Uterus (tissue), 4 donors: Measurements from ENCODE around the gene DEAF1. TPM values are rescaled to one million over a fixed set of nuclear protein-coding genes. Genes with fewer than 3 reads are reported as not detected.

Source experiments
- DNase-seq, 2 donors: peaks; one replicate each; pipeline ENCODE4 v3.0.0-alpha.2; 2019 to 2020
- H3K27ac ChIP-seq, 2 donors: fragments of 200-600 bp; sonication (generic); 1 replicate in 1 of 2; 2 replicates in 1 of 2; pipeline ENCODE4 v1.5.1; 2016 to 2018
- H3K27me3 ChIP-seq, 2 donors: fragments of 200-600 bp; sonication (generic); one replicate each; pipeline ENCODE4 v1.5.1; 2018 to 2019; ENCODE audit warnings: control low read depth in 1 of 2
- H3K36me3 ChIP-seq, 2 donors: fragments of 200-600 bp; sonication (generic); one replicate each; pipeline ENCODE4 v1.5.1; 2019; ENCODE audit warnings: control low read depth in 1 of 2
- H3K4me1 ChIP-seq, 2 donors: fragments of 200-600 bp; sonication (generic); one replicate each; pipeline ENCODE4 v1.5.1; 2018 to 2019; ENCODE audit warnings: control low read depth in 1 of 2
- H3K4me3 ChIP-seq, 2 donors: fragments of 200-600 bp; sonication (generic); 1 replicate in 1 of 2; 2 replicates in 1 of 2; pipeline ENCODE4 v1.5.1; 2018 to 2019; ENCODE audit warnings: mild to moderate bottlenecking in 1 of 2
- H3K9me3 ChIP-seq, 2 donors: fragments of 200-600 bp; sonication (generic); one replicate each; pipeline ENCODE4 v1.5.1; 2019; ENCODE audit warnings: control low read depth in 1 of 2
- CTCF ChIP-seq, 4 experiments: fragments of 200-600 bp in 2 of 4; fragments of 450-650 bp in 2 of 4; sonication (generic) in 2 of 4; IDR thresholded peaks; one replicate each; pipeline ENCODE4 v1.5.1; 2016 to 2019; ENCODE audit warnings: antibody characterized with exemption in 4 of 4, mild to moderate bottlenecking in 2 of 4, moderate library complexity in 1 of 4
- POLR2A ChIP-seq, 2 donors: fragments of 450-650 bp; IDR thresholded peaks; one replicate each; pipeline ENCODE4 v1.6.1; 2016; ENCODE audit warnings: antibody characterized with exemption in 2 of 2, mild to moderate bottlenecking in 1 of 2, moderate library complexity in 1 of 2
- intact Hi-C: fragments of 100-400 bp; cut with DNase I; formaldehyde crosslinking; loops from one replicate; pipeline ENCODE4 v1.15.1; 2023; ENCODE audit warnings: low total_unique reads
- total RNA-seq, 4 donors: library from RNA; depleted of rRNA in 3 of 4; stranded (reverse); fragments of >200 nt in 3 of 4; gene quantifications; one replicate each; pipeline versions ENCODE4 v1.1.0 to v1.2.4, GENCODE V29; 2014 to 2023
- donor health status: DM: yes; HTN: yes; CAD: no.

Gene DEAF1
- total RNA-seq, 4 donors from 2014 or later: 7.9 to 45.6 (median 20.4) TPM

GRCh38 chr11:603154-603553 lies 91.9 kb downstream of the DEAF1 start:
- intact Hi-C loops: no loop called here
- Histone ChIP-seq H3K27ac (no peak overlapping the region), H3K27me3 (no peaks in the 10 kb centered on the region), H3K4me1 (peaks cover 0 to 4% of the 10 kb centered on the region in 2 donors), H3K36me3 (no peaks in the 10 kb centered on the region), H3K9me3 (no peaks in the 10 kb centered on the region), H3K4me3 (no peak overlapping the region)
- TF ChIP-seq CTCF (IDR thresholded peaks at IDR 0.05) (no peak), POLR2A (IDR thresholded peaks at IDR 0.05) (no peak)
- DNase-seq: no peak

DNA sequence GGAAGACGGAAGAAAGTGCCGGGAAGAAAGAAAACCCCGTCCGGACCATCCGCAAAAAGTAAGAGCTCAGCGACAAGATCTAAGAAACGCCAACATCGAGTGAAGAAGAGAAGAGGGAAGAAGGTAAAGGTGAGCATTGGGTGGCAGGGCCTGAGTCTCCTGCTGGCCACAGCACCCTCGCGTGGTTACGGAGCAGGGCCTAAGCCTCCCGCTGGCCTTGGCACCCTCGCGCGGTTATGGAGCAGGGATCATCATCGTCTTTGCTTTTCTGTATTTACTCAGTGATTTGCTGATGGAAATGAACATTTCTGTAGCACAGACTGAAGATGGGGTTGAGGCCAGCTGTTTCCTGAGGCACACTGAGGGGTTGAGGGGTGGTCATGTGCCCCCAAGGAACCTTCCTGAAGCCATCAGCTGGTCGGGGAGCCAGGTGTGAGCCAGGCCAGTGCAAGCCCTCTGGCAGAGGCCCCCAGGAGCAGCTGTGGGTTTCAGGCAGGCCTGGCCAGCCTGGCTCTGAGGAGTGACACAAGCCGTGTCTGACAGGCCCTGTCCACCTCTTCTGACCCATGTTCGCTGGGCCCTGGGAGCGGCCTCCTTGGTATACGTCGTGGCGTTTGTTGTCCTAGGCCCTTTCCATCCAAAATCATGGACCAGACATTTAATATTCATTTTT lies 93.3 kb downstream of the DEAF1 start:
- TF ChIP-seq POLR2A (IDR thresholded peaks at IDR 0.05): no peak
- no peak for TF ChIP-seq CTCF (IDR thresholded peaks at IDR 0.05)
- no peak for DNase-seq
- Histone ChIP-seq H3K4me1 (peaks cover 0 to 4% of the 10 kb centered on the region in 2 donors), H3K9me3 (no peaks in the 10 kb centered on the region), H3K36me3 (no peaks in the 10 kb centered on the region), H3K4me3 (no peak overlapping the region), H3K27me3 (no peaks in the 10 kb centered on the region), H3K27ac (no peak overlapping the region)
- intact Hi-C loops: no loop called here

DNA sequence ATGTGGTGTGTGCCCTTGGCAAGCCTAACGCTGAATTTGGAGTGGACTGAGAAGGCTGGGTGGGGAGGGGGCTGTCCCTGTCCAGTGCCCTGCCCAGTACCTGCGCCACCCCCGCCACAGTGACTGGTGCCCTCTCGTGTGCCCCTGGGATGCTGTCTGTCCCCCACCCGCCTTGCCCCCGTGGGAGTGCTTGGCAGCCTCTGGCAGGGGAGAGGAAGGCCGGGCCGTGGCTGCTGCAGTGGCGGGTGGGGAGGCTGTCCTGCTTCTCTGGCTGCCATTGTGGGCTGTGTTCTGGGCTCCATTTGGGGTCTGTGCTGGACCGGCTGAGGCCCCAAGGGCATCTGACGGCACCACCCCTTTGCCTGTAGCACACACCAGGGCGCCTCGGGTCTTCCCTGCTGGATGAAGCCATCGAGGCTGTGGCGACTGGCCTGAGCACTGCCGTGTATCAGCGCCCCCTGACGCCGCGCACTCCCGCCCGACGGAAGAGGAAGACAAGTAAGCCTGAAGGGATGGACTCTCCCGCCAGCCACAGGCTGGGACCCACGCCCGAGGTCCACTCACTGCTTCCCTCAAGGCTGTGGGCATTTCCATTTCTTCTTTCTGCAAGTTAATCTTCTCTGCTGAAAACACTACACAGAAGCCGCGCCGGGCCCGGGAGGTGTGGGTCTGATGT lies 96.9 kb downstream of the DEAF1 start:
- H3K27me3 ChIP-seq: no peaks in the 10 kb centered on the region
- no peak for TF ChIP-seq CTCF (IDR thresholded peaks at IDR 0.05)
- TF ChIP-seq POLR2A (IDR thresholded peaks at IDR 0.05): no peak
- H3K9me3 ChIP-seq: no peaks in the 10 kb centered on the region
- no peaks in the 10 kb centered on the region for H3K4me1 ChIP-seq
- DNase-seq: no peak
- H3K4me3 ChIP-seq: no peak overlapping the region
- intact Hi-C loops: no loop called here
- no peaks in the 10 kb centered on the region for H3K36me3 ChIP-seq
- no peak overlapping the region for H3K27ac ChIP-seq

DNA sequence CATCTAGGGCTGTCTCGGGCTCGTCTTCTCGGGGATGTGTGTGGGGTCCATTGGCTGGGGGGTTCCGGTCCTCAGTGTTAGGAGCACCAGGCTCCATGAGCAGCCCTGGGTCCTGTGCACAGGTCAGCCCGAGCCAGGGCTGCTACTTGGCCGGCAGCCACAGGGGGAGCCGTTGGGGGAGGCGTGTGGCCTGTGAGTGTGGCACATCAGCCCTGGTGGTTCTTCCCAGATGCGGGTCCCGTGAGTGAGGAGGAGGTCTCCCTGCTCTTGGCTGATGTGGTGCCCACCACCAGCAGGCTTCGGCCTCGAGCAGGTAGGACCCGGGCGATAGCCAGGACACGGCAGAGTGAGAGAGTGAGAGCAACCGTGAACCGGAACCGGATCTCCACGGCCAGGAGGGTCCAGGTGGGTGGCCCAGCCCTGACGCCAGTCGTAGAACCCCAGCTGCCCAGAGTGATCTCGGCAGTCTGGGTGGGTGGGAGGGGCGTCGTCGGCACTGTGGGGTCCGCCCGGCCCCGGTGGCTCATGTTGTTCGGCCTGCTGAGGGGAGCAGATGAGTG lies 97.8 kb downstream of the DEAF1 start:
- H3K4me1 ChIP-seq: no peaks in the 10 kb centered on the region
- no peaks in the 10 kb centered on the region for H3K27me3 ChIP-seq
- TF ChIP-seq POLR2A (IDR thresholded peaks at IDR 0.05) (no peak), CTCF (IDR thresholded peaks at IDR 0.05) (no peak)
- H3K36me3 ChIP-seq: no peaks in the 10 kb centered on the region
- no peaks in the 10 kb centered on the region for H3K9me3 ChIP-seq
- intact Hi-C loops: no loop called here
- no peak overlapping the region for H3K27ac ChIP-seq
- no peak for DNase-seq
- no peak overlapping the region for H3K4me3 ChIP-seq

GRCh38 chr11:596374-596773 lies 98.6 kb downstream of the DEAF1 start:
- H3K9me3 ChIP-seq: no peaks in the 10 kb centered on the region
- no peak overlapping the region for H3K4me3 ChIP-seq
- no peaks in the 10 kb centered on the region for H3K4me1 ChIP-seq
- H3K27me3 ChIP-seq: no peaks in the 10 kb centered on the region
- H3K36me3 ChIP-seq: no peaks in the 10 kb centered on the region
- H3K27ac ChIP-seq: no peak overlapping the region
- TF ChIP-seq POLR2A (IDR thresholded peaks at IDR 0.05) (no peak), CTCF (IDR thresholded peaks at IDR 0.05) (no peak)
- no peak for DNase-seq
- intact Hi-C loops: no loop called here
